Measurements from ENCODE around the gene PLA2G4F.

GRCh38 chr15:42153874-42154211 lies 2.6 kb downstream of the PLA2G4F start:
- TF ChIP-seq, protein P1, sequence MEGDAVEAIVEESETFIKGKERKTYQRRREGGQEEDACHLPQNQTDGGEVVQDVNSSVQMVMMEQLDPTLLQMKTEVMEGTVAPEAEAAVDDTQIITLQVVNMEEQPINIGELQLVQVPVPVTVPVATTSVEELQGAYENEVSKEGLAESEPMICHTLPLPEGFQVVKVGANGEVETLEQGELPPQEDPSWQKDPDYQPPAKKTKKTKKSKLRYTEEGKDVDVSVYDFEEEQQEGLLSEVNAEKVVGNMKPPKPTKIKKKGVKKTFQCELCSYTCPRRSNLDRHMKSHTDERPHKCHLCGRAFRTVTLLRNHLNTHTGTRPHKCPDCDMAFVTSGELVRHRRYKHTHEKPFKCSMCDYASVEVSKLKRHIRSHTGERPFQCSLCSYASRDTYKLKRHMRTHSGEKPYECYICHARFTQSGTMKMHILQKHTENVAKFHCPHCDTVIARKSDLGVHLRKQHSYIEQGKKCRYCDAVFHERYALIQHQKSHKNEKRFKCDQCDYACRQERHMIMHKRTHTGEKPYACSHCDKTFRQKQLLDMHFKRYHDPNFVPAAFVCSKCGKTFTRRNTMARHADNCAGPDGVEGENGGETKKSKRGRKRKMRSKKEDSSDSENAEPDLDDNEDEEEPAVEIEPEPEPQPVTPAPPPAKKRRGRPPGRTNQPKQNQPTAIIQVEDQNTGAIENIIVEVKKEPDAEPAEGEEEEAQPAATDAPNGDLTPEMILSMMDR (IDR thresholded peaks at IDR 0.05) = no peak
- no peak for TF ChIP-seq POLR2A (IDR thresholded peaks at IDR 0.05)
